Subcutaneous abdominal adipose tissue (tissue), 5 donors: ENCODE results near the gene MAP3K2.

ENCODE experiments used
- H3K27ac ChIP-seq: one replicate; pipeline ENCODE4 v1.7.0; 2013; ENCODE audit warnings: low read depth, mild to moderate bottlenecking, inconsistent platforms, low read length, moderate library complexity
- H3K27me3 ChIP-seq, 5 donors: one replicate each; pipeline ENCODE4 v1.7.0; 2013; ENCODE audit warnings: low read length in 5 of 5, inconsistent platforms in 1 of 5; ENCODE audit not compliant: control insufficient read depth in 5 of 5, insufficient read depth in 4 of 5
- H3K36me3 ChIP-seq, 5 donors: one replicate each; pipeline ENCODE4 v1.7.0; 2013; ENCODE audit warnings: low read length in 5 of 5; ENCODE audit not compliant: control insufficient read depth in 5 of 5, insufficient read depth in 5 of 5
- H3K4me1 ChIP-seq, 5 donors: one replicate each; pipeline ENCODE4 v1.7.0; 2013; ENCODE audit warnings: low read length in 5 of 5, mild to moderate bottlenecking in 3 of 5, moderate library complexity in 1 of 5; ENCODE audit not compliant: control insufficient read depth in 5 of 5, insufficient read depth in 5 of 5
- H3K4me3 ChIP-seq, 5 donors: one replicate each; pipeline ENCODE4 v1.7.0; 2013; ENCODE audit warnings: low read length in 5 of 5, low read depth in 1 of 5
- H3K9ac ChIP-seq, 5 donors: one replicate each; pipeline ENCODE4 v1.7.0; 2013; ENCODE audit warnings: low read length in 5 of 5, mild to moderate bottlenecking in 4 of 5, moderate library complexity in 3 of 5
- H3K9me3 ChIP-seq, 5 donors: one replicate each; pipeline ENCODE4 v1.7.0; 2013; ENCODE audit warnings: low read length in 5 of 5; ENCODE audit not compliant: control insufficient read depth in 5 of 5
- donor health status: healthy.
- donor health status: healthy.
- donor health status: healthy.
- donor health status: healthy.
- donor health status: healthy.

The MAP3K2 gene

DNA sequence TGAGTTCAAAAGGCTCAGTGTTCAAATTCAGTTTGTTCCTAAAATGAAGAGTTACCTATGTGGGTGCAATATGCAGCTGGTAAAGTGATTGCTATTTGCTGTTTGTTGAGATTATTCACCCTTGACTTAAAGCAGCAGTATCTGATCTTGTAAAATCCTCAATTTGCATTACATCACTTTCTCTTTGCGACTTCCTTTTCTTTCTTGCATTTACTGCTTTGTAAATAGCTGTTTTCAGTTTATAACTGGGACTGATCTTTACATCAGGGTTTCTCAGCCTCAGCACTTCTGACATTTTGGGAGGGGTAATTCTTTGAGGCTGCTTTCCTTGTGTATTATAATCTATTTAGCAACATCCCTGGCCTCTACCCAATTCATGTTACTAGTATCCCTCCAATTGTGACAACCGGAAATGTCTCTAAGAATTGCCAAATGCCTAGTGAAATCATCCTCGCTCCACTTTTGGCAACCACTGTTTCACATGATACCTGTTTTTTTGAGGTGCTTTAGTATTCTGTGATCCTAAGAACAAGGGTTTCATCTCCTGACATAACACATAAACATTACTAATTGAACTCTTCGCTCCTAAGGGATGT is 81.7 kb downstream of the MAP3K2 start:
- Histone ChIP-seq H3K9me3 (no peaks in the 10 kb centered on the region), H3K9ac (no peak overlapping the region), H3K27me3 (no peaks in the 10 kb centered on the region), H3K4me1 (peaks cover 0 to 6% (median 0%) of the 10 kb centered on the region in 5 donors), H3K27ac (no peak overlapping the region), H3K4me3 (no peak overlapping the region), H3K36me3 (peaks cover 23 to 43% (median 35%) of the 10 kb centered on the region in 5 donors)

DNA sequence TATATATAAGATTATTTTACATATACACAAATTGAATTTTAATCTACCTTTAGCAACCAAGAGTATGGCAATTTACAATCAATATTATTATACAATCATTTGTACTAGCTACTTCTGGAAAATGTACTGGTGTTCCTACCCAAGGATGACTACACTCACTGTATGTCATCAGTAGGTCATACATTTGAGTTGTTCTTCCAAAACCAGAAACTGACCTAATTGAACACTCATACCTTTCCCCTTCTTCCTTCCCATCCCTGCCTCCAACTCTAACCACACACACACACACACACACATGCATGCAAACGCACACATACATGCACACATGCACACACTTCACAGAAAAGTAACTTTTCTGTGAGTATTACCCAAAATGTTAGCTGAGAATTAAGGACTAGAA is 85.6 kb downstream of the MAP3K2 start:
- Histone ChIP-seq H3K27ac (no peak overlapping the region), H3K4me3 (no peak overlapping the region), H3K4me1 (peaks cover 0 to 6% (median 0%) of the 10 kb centered on the region in 5 donors), H3K9ac (no peak overlapping the region), H3K36me3 (peaks cover 5 to 18% (median 12%) of the 10 kb centered on the region in 5 donors), H3K9me3 (no peaks in the 10 kb centered on the region), H3K27me3 (no peaks in the 10 kb centered on the region)

DNA sequence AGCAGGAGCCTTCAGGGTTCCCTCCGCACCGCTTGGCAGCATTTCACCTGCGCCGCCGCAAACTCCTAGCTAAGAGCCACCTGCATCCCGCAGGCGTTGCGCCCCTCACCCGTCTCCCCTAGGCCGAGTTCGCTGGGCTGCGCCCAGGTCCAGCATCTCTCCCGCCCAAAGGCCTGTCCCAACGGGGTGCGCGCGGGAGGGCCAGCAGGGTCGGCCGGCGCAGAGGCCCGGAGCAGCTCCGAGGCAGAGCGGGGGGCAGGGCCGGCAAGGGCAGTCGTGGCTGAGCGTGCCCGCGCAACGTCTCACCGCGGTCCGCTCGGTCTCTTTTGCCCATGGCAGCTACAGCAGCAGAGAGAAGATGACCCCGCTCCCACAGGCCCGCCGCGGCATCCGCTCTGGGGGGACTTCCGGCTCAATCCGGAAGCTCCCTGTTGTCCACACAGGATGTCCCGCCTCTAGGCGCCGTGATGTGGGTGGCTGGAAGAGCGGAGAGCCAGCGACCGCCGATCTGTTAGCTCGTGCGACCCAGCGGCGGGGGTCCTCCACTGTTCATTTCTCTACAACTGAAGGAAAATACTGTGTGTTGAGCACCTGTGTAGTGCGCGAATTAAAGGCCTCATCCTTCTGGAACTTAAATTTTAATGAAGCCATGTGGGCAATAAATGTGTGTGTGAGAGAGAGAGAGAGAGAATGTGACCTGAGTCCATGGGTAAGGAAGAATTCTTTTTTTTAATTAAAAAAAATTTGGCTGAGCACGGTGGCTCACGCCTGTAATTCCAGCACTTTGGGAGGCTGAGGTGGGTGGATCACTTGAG is 93.8 kb downstream of the MAP3K2 start, which contains the start of gene ERCC3:
TSS of gene ERCC3 (minus strand) at position 397 of the 815 bp plus-strand sequence. CDS start at position 334, 63 bp downstream.
- Histone ChIP-seq H3K27ac (peak within 1 kb of the TSS; percentile 69), H3K4me1 (peaks cover 0 to 23% (median 15%) of the 10 kb centered on the region in 5 donors), H3K27me3 (no peaks in the 10 kb centered on the region), H3K9me3 (no peaks in the 10 kb centered on the region), H3K9ac (peak within 1 kb of the TSS; percentile 66 to 98 (median 93)), H3K36me3 (peaks cover 14 to 37% (median 34%) of the 10 kb centered on the region in 5 donors), H3K4me3 (peak within 1 kb of the TSS; percentile 76 to 94 (median 93))

DNA sequence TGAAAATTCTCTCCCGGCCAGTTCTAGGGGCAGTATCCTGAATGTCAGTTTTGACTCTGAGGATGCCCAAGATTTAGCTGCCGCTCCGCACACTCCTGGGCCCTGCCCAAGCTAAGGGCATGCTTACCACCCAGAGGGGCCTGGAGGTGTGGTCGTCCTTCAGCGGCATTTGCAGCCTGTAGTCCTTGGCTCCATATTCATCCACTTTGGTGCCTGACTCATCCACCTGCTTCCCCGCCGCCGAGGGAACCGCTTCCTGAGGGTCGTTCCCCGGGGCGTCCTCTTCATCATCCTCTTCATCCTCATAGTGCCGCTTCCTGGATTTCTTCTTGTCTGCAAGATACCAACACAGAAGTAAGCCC is 94.4 kb downstream of the MAP3K2 start:
- peak overlapping the region; percentile 48 to 98 (median 93) for H3K9ac ChIP-seq
- H3K9me3 ChIP-seq, result no peaks in the 10 kb centered on the region
- peak overlapping the region; percentile 69 for H3K27ac ChIP-seq
- H3K36me3 ChIP-seq, result peaks cover 18 to 43% (median 40%) of the 10 kb centered on the region in 5 donors
- no peaks in the 10 kb centered on the region for H3K27me3 ChIP-seq
- peaks cover 0 to 23% (median 15%) of the 10 kb centered on the region in 5 donors for H3K4me1 ChIP-seq
- H3K4me3 ChIP-seq, result peak overlapping the region; percentile 76 to 94 (median 93)

DNA sequence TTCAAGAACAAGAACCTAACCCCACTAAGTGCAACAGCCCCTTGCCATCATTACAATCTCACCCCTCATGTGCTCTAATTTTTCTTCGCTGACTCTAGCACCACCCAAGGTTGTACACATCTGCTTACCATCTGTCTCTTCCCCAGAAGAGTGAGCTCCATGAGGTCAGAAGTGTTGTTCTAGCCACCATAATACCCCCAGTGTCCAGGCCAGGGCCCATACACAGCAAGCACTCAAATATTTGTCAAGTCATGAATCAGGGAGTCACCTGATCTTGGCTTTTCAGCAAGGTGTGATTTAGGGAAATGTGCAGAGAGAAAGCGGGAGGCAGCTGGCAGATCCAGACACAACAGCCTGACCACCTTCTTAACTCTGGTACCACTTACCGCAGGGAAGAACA is 99.5 kb downstream of the MAP3K2 start:
- Histone ChIP-seq H3K9ac (no peak overlapping the region), H3K36me3 (peaks cover 39 to 93% (median 88%) of the 10 kb centered on the region in 5 donors)

DNA sequence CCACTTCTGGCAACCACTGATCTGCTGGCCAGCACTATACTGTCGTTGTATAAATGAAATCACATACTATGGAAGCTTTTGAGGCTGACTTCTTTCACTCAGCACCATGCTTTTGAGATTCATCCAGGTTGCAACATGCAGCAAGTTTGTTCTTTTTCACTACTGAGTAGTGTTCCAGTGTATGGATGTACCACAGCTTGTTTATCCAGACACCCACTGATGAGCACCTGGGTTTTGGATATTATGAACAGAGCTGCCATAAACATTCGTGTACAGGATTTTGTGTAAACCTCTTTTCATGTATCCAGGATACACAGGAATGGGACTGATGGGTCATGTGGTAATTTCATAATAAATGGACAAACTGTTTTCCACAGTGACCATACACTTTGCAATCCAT is 104.5 kb downstream of the MAP3K2 start:
- H3K9ac ChIP-seq, result no peak overlapping the region
- no peak overlapping the region for H3K27ac ChIP-seq
- H3K4me3 ChIP-seq, result no peak overlapping the region
- no peaks in the 10 kb centered on the region for H3K9me3 ChIP-seq
- H3K36me3 ChIP-seq, result peaks cover 34 to 96% (median 78%) of the 10 kb centered on the region in 5 donors
- H3K27me3 ChIP-seq, result no peaks in the 10 kb centered on the region
- peaks cover 0 to 9% (median 0%) of the 10 kb centered on the region in 5 donors for H3K4me1 ChIP-seq

More for the DNA sequence above, 99.5 kb downstream of the MAP3K2 start:
- H3K27me3 ChIP-seq, result no peaks in the 10 kb centered on the region
- H3K4me1 ChIP-seq, result peaks cover 0 to 10% (median 7%) of the 10 kb centered on the region in 5 donors
- no peak overlapping the region for H3K27ac ChIP-seq
- no peak overlapping the region for H3K4me3 ChIP-seq
- H3K9me3 ChIP-seq, result no peaks in the 10 kb centered on the region

DNA sequence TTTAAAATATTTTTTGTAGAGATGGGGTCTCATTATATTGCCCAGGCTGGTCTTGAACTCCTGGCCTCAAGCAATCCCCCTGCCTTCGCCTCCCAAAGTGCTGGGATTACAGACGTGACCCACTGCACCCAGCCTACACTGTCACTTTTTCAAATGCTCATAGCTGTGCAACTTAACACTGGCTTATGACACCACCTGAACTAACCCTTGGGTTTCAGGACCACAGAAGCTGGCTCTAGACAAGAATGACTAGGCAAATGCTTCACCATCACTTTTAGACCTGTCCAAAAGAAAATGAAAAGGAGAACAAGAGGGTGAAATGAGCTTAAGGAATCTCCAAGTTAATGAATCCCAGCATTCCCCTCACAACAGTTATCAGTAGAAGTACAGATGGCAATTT is 107.1 kb downstream of the MAP3K2 start:
- no peak overlapping the region for H3K27ac ChIP-seq
- H3K9me3 ChIP-seq, result no peaks in the 10 kb centered on the region
- H3K9ac ChIP-seq, result no peak overlapping the region
- H3K4me1 ChIP-seq, result peaks cover 0 to 11% (median 0%) of the 10 kb centered on the region in 5 donors
- no peaks in the 10 kb centered on the region for H3K27me3 ChIP-seq
- no peak overlapping the region for H3K4me3 ChIP-seq
- peaks cover 25 to 92% (median 70%) of the 10 kb centered on the region in 5 donors for H3K36me3 ChIP-seq

DNA sequence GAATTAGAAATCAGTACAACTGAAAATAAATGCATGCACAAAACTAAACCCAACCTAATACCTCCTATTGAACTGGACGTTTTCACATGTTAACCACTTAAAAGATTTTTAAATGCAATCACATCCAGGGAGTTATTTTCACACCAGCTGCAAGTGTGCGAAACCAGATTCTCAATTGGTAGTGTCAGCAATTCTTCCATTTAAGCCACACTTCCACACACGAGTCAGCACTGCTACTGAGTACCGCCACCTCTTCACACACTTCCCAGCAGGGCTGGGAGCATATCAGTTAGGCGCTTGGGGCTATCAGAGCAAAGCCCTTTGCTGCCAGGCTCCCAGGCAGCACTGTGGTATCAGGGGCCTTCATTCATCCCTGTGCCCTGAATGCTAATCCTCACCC is 108.0 kb downstream of the MAP3K2 start:
- Histone ChIP-seq H3K4me1 (peaks cover 0 to 11% (median 0%) of the 10 kb centered on the region in 5 donors), H3K27me3 (no peaks in the 10 kb centered on the region), H3K4me3 (no peak overlapping the region), H3K9ac (no peak overlapping the region), H3K27ac (no peak overlapping the region), H3K9me3 (no peaks in the 10 kb centered on the region), H3K36me3 (peaks cover 21 to 92% (median 74%) of the 10 kb centered on the region in 5 donors)

DNA sequence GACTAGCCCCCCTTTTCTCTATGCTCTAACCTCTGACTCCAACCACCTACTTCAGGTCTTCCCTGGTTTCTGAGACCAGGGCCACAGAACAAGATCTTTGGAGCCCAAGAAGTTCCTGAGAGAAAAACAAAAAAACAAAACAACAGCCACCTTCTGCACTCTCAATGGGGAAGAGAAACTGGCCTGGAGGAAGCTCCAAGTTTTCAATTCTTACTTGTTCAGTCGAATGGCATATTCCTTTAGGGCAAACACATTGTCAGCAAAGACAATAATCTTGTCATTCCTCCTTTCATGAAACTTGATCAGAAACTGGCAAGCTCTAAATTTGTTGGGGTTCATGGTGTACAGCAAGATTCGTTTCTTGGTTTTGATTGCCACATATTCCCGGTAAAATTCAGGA is 108.8 kb downstream of the MAP3K2 start:
- peaks cover 0 to 11% (median 0%) of the 10 kb centered on the region in 5 donors for H3K4me1 ChIP-seq
- H3K27ac ChIP-seq, result no peak overlapping the region
- H3K27me3 ChIP-seq, result no peaks in the 10 kb centered on the region
- no peaks in the 10 kb centered on the region for H3K9me3 ChIP-seq
- no peak overlapping the region for H3K9ac ChIP-seq
- no peak overlapping the region for H3K4me3 ChIP-seq
- peaks cover 19 to 90% (median 72%) of the 10 kb centered on the region in 5 donors for H3K36me3 ChIP-seq

DNA sequence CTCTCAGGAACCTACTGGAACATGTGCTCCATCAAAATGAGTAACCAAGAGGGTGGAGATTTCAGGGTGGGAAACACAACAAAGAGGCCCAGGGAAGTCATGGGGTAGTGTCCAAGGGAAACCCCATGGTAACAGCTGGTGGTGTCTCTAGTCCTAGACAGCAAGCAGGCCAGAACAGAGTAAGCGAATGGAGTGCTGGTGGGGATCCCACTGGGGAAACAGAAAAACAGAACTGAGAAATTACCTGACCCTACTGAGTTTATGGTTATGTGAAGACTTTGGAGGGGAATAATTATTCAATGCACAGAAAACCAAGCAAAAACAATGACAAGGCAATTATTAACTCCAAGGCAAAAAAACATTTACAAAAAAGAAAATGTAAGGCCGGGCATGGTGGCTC is 110.7 kb downstream of the MAP3K2 start:
- peak overlapping the region in 1 of 5 donors; percentile 32 for H3K9ac ChIP-seq
- peaks cover 8 to 86% (median 72%) of the 10 kb centered on the region in 5 donors for H3K36me3 ChIP-seq
- H3K27me3 ChIP-seq, result no peaks in the 10 kb centered on the region
- H3K27ac ChIP-seq, result no peak overlapping the region
- no peak overlapping the region for H3K4me3 ChIP-seq
- no peaks in the 10 kb centered on the region for H3K9me3 ChIP-seq
- H3K4me1 ChIP-seq, result peaks cover 0 to 11% (median 0%) of the 10 kb centered on the region in 5 donors
